GM04503 (cell line): ENCODE results near the gene RIMBP3B.
"Not testable (repeated sequence)": the region's sequence is repeated elsewhere in the genome, so short reads cannot be mapped to it uniquely, and the experiment has no call there.

Source experiments
- DNase-seq: peaks from one replicate; pipeline ENCODE4 v3.0.0-alpha.2; 2012; ENCODE audit warnings: low read depth

RIMBP3B gene

GRCh38 chr22:21383701-21384467, at the start of gene RIMBP3B:
Gene RIMBP3B (plus strand): TSS chr22:21383751. CDS start chr22:21383859, 108 bp downstream.
- DNase-seq = not testable (repeated sequence)

DNA sequence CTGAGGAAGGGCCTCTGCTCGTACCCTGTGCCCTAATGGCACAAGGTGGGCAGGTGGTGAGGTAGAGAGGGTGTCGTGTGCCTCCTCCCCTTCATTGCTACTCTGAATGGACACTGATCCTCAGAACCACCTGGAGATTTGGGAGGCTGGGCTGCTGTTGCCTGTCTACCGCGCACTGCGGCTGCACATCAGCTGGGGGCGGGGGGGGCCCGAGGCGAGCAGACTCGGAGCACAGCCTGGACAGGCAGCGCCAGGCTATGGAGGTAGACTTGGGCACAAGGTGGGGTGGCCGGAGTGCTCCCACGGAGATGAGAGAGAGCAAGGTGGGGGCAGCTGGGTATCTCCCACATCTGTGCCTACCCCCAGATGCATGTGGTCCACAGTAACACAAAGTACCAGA, 26.0 kb upstream of the RIMBP3B start:
- not testable (repeated sequence) for DNase-seq

DNA sequence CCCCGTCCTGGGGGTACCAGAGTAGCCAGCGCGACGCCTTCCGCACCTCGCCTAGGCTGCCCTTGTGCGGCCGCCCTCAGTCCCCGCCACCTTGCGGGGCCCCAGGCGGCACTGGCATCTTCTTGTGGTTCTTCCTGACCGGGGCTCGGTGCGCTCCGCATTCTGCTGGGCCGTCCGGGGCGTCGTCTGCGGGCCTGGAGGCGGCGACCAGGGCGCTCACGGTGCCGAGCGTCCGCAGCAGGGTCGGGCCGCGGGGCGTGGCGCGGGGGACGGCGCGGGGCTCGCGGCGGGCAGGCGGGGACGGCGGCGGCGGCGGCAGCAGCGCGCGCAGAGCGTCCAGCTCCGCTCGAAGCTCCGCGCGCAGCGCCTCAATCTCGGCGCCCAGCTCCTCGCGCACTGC, 23.0 kb upstream of the RIMBP3B start:
- DNase-seq = not testable (repeated sequence)

DNA sequence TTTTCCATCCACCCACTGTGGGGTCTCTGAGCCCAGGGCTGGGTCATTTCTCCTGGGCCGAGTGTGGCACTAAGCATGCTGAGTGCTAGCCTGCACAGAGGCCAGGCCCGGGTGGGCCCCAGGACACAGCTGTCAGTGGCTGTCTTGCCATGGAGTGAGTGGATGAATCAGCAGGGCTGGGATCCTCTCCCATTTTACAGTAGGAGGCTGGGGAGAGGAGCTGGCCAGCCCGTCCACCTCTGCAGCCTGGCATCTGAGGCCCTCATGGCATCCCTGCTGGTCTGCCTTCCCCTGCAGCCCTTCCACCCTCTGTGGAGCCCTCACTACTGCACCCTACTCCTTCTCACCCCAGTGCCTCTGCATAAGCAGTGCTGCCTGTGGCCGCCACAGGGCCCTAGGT, 21.1 kb upstream of the RIMBP3B start:
- DNase-seq = not testable (repeated sequence)

GRCh38 chr22:21363061-21363460, 20.5 kb upstream of the RIMBP3B start:
- not testable (repeated sequence) for DNase-seq

DNA sequence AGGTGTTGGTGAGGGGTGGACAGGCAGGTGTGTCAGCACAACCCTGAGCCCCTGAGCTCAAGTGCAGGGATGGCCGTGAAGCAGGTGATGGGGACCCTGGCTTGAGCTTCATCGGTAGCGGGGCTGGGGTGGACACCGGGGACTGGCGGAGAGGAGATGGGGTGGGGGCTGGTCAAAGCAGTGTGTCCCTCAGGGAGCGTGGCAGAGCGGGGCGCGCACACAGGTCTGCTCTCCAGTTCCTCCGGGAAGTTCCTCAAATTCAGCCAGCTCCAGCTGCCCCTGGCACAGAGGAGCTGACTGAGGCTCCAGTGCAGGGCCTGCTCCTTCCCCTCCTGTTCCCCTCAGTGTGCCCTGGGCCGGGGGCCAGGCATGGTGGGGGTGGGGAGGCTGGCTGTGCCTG, 19.7 kb upstream of the RIMBP3B start:
- not testable (repeated sequence) for DNase-seq

DNA sequence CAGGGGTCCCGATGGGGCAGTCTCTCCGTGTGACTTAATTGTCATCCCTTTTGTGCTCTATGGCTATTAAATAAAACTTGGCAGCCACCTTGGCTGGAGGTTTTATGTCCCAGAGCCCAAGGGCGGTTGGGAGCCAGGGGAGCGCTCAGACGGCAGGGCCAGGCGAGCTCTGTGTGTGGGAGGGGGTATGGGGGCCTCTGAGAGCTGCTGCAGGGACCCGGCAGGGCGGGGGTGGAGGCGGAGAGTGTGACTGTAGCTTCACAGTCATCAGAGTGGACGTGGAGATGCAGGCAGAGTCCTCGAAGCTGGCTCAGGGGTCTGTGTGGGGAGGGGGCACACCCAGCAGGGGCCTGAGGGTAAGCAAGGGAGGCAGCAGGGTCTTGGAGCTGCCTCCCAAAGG, 19.2 kb upstream of the RIMBP3B start:
- not testable (repeated sequence) for DNase-seq

DNA sequence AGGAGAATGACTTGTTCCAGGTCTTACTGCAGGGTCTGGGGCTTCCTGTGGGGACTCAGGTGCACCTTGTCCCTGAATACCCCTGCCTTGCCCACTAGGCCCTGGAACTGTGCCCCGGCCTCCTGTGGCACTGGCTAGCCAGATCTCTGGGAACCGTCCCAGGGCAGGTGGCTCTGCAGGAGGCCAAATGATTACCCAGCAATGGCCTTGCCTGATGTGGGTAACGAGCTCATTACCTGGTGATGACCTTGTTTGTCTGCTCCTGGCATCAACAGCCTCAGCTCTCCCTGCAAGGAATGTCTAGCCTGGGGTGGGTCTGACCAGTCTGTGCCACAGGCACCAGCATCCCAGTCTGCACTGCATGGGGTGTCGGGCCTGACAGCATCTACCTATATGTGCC, 18.2 kb upstream of the RIMBP3B start:
- not testable (repeated sequence) for DNase-seq

DNA sequence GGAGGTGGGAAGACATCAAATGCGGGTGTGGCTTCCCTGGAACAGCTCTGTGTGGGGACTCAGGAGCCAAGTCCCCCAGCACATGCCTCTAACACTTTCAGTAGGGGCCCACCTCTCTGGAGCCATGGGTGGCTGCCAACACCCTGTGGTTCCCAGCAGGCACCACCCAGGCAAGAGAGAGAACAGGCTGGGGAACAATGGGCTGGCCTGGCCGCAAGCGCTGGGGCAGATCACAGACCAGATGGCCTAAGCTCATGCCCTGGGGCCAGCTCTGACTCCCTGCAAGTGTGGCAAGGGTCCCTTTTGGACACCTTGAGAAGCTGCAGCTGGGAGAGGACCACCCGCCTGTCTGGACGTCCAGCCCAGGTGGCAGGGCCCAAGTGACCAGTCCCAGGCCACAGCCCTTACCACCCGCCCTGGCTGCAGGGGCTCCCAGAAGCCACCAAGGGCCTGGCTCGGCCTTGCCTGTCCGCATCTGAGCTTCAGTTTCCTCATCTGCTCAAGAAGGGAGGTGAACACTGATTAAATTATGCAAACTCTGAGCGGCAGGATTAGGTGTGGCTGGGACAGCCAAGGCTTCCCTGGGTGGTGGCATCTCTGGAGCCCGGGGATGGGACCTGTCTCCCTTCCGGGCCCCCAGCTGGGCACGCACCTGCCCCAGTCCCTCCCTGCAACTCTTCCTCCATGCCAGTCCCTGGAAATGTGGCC, 14.8 kb upstream of the RIMBP3B start:
- not testable (repeated sequence) for DNase-seq

DNA sequence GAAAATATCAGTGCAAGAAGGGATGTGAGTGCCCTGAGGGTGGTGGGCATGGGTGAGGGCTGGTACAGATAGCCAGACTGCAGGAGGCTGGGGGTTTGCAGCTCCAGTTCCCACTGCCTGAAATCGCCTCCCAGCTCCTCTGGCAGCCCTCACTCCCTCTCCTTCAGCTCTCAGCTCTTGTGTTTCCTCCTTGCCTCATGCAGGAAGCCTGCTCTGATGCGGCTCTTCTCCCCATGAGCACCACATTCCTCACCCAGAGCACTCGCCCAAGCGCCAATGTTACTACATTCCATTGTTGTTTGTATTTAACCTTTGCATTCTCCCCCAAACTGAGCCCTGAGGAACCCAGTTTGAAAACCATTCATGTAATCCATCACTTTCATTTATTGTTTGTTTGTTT, 7.7 kb upstream of the RIMBP3B start:
- not testable (repeated sequence) for DNase-seq

DNA sequence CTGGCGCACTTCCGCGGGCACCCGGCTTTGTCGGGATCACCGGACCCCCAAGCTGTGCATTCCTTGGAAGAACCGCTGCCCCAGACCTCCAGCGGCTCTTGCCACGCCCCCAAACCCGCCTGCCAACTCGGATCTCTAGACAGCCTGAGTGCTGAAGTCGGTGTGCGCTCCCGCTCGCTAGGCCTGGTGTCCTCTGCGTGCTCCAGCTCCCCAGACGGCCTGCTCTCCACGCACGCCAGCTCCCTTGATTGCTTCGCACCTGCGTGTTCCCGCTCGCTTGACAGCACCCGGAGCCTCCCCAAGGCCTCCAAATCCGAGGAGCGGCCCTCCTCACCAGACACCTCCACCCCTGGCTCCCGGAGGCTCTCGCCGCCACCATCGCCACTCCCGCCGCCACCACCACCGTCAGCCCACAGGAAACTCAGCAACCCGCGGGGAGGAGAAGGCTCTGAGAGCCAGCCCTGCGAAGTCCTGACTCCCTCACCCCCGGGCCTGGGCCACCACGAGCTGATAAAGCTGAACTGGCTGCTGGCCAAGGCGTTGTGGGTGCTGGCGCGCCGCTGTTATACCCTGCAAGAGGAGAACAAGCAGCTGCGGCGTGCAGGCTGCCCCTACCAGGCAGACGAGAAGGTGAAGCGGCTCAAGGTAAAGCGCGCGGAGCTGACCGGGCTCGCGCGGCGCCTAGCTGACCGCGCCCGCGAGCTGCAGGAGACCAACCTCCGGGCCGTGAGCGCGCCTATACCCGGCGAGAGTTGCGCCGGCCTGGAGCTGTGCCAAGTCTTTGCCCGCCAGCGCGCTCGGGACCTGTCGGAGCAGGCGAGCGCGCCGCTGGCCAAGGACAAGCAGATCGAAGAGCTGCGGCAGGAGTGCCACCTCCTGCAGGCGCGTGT, 1.2 kb downstream of the RIMBP3B start:
- DNase-seq = not testable (repeated sequence)

GRCh38 chr22:21389480-21389879, 5.9 kb downstream of the RIMBP3B start:
- DNase-seq = not testable (repeated sequence)

DNA sequence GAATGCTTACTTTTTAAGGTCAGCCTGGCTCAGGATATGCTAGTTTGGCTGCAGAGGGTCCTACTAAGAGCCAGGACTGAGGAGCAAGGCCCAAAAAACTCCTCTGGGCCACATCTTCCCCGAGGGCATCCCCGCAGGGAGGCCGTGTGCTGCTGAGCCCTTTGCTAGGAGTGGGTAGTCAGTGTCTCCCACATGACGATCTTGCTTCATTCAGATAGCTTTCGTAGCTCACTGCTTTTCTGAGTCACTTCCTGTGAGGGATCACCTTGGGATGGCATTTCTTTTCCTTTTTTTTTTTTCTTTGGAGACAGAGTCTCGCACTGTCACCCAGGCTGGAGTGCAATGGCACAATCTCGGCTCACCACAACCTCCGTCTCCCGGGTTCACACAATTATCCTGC, 6.5 kb downstream of the RIMBP3B start:
- not testable (repeated sequence) for DNase-seq

- not testable (repeated sequence) for DNase-seq
These were observed 11.1 kb downstream of the RIMBP3B start for GRCh38 chr22:21394613-21395012.

GRCh38 chr22:21401197-21401969, 17.8 kb downstream of the RIMBP3B start:
- DNase-seq = not testable (repeated sequence)

DNA sequence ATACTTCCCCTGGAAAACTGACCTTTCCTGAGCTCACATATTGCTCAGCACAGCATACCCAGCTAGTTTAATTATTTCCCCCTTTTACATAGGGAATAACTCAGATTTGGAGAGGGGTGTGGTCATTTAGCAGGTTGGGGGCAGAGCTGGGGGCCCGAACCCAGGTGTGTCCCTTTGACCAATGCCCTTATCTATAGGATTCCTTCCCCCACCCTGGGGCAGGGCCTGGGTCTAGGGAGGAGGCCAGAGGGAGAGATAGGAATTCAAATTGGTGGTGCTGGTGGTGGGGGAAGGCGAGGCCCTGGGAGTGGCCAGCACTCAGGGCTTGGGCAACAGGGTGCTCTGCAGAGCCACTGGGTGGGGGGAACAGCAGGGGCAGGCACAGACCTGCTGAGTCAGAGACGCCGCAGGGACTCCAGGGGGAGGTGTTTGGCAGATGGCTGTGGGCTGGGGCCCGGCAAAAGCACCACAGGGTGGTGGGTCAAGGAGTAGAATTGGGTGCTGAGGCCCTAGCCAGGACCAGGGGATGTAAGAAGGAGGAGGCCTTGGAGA, 19.3 kb downstream of the RIMBP3B start:
- DNase-seq = not testable (repeated sequence)

DNA sequence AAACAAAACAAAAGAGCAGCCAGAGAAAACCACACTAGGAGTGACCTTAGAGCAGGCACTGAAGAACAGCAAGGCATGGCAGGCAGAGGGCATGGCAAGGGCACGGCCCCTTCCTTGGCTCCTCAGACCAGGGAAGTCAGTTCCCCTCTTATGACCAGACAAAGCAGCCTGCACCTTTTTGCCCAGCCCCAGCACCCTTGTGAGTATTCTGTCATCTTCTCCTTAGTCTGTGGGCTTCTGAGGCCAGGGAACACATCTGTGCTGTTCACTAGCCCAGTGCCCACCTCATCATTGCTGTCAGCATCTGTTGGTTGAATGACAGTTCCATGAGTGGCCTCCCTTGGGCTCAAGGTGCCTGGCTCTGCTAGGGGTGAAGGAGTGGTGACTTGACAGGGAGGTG, 23.6 kb downstream of the RIMBP3B start:
- DNase-seq = not testable (repeated sequence)

- not testable (repeated sequence) for DNase-seq
These were observed 24.2 kb downstream of the RIMBP3B start for GRCh38 chr22:21407792-21408191.

DNA sequence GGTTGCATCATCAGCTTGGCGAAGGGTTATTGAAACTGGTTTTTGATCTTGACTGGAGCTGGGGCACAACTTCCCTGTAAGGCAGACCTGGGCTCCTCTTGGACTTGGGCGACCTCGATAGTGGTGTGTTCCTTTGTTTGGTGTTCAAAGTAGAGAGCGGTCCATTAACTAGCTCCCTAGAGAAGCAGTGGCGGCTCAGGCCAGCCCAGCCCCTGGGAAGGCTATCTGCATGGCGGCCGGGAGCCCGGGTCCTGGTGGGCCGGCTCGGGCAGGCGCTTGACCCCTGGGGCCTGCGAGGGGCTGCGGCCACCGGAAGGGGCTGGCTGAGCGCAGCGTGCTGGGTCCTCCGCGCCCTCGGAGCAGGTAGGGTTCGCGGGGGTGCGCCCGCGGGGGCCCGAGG, 32.8 kb downstream of the RIMBP3B start:
- not testable (repeated sequence) for DNase-seq

- not testable (repeated sequence) for DNase-seq
These were observed 33.7 kb downstream of the RIMBP3B start, which contains the start of gene HIC2 for GRCh38 chr22:21417227-21417746. Gene HIC2 (plus strand): TSS chr22:21417371. CDS start chr22:21442832, 25,461 bp downstream.

GRCh38 chr22:21417853-21418252, 34.3 kb downstream of the RIMBP3B start:
- DNase-seq = not testable (repeated sequence)
